K562 (cell line): ENCODE results near the gene PSMA2. TPM values are rescaled to one million over a fixed set of nuclear protein-coding genes. Genes with fewer than 3 reads are reported as not detected.

Experiments
- CHD1 ChIP-seq: fragments of 200-600 bp; sonication (generic); IDR thresholded peaks from one replicate; pipeline ENCODE4 v1.6.1; 2012; ENCODE audit warnings: mild to moderate bottlenecking, moderate library complexity, low read length, inconsistent platforms
- FOXJ3 ChIP-seq: sonication (generic); formaldehyde crosslinking; IDR thresholded peaks from 2 replicates; pipeline ENCODE4 v1.4.0; 2020; ENCODE audit warnings: mild to moderate bottlenecking, missing genetic modification reagents
- FOXM1 ChIP-seq, 2 experiments: fragments of 450-650 bp in 1 of 2; sonication (generic) in 1 of 2; formaldehyde crosslinking in 1 of 2; IDR thresholded peaks; 2 replicates each; pipeline versions ENCODE4 v1.6.1 to v1.9.0; 2017 to 2022; ENCODE audit warnings: low read depth in 2 of 2, mild to moderate bottlenecking in 2 of 2, missing genetic modification reagents in 1 of 2, moderate library complexity in 1 of 2
- GABPB1 ChIP-seq: sonication (generic); formaldehyde crosslinking; IDR thresholded peaks from 2 replicates; pipeline ENCODE4 v1.8.0; 2022; ENCODE audit warnings: mild to moderate bottlenecking, missing genetic modification reagents
- HMG20A ChIP-seq: fragments of 450-650 bp; formaldehyde crosslinking; conservative IDR thresholded peaks from 2 replicates; pipeline ENCODE4 v1.4.0; 2020; ENCODE audit warnings: mild to moderate bottlenecking, mixed read lengths
- LARP7 ChIP-seq: fragments of 450-650 bp; IDR thresholded peaks from 2 replicates; pipeline ENCODE4 v1.6.1; 2016
- MCM5 ChIP-seq: fragments of 450-650 bp; IDR thresholded peaks from 2 replicates; pipeline ENCODE4 v1.6.1; 2016; ENCODE audit warnings: low read depth
- MNT ChIP-seq, 2 experiments: fragments of 450-650 bp; conservative IDR thresholded peaks; 2 replicates each; pipeline ENCODE4 v1.6.1; 2017; ENCODE audit warnings: mild to moderate bottlenecking in 2 of 2, moderate library complexity in 2 of 2
- MTF1 ChIP-seq: fragments of 250-450 bp; sonication (Bioruptor Pico); IDR thresholded peaks from 2 replicates; pipeline ENCODE4 v1.9.0; 2021; ENCODE audit warnings: moderate library complexity, mild to moderate bottlenecking, inconsistent platforms, borderline replicate concordance
- POLR2AphosphoS5 ChIP-seq: IDR thresholded peaks from 2 replicates; pipeline ENCODE4 v1.6.1; 2011; ENCODE audit warnings: mild to moderate bottlenecking, low read depth, low read length, moderate library complexity; ENCODE audit not compliant: control insufficient read depth, insufficient read depth
- POLR2H ChIP-seq: IDR thresholded peaks from 2 replicates; pipeline ENCODE4 v1.6.1; 2016; ENCODE audit warnings: missing genetic modification characterization, low read depth, mild to moderate bottlenecking, control low read depth, missing compliant biosample characterization, moderate library complexity
- SAFB ChIP-seq: fragments of 200-400 bp; formaldehyde crosslinking; IDR thresholded peaks from 2 replicates; pipeline ENCODE4 v1.6.1; 2017; ENCODE audit warnings: low read depth, low read length, borderline replicate concordance
- SOX6 ChIP-seq: fragments of 450-650 bp; IDR thresholded peaks from 2 replicates; pipeline ENCODE4 v1.6.1; 2014; ENCODE audit warnings: mild to moderate bottlenecking
- TOE1 ChIP-seq, 2 experiments: fragments of 450-650 bp in 1 of 2; sonication (generic) in 1 of 2; formaldehyde crosslinking in 1 of 2; IDR thresholded peaks; 2 replicates each; pipeline versions ENCODE4 v1.7.1 to v1.8.0; 2016 to 2022; ENCODE audit warnings: borderline replicate concordance in 2 of 2, mild to moderate bottlenecking in 2 of 2, antibody characterized with exemption in 1 of 2, inconsistent platforms in 1 of 2, low read depth in 1 of 2, missing genetic modification reagents in 1 of 2, moderate library complexity in 1 of 2
- TRIM25 ChIP-seq: fragments of 450-650 bp; IDR thresholded peaks from 2 replicates; pipeline ENCODE4 v1.7.0; 2016; ENCODE audit warnings: borderline replicate concordance
- ZKSCAN1 ChIP-seq: fragments of 150-350 bp; IDR thresholded peaks from 2 replicates; pipeline ENCODE4 v1.6.1; 2016; ENCODE audit warnings: low read depth, low read length
- ZNF140 ChIP-seq: fragments of 250-450 bp; sonication (Bioruptor Pico); IDR thresholded peaks from 2 replicates; pipeline ENCODE4 v1.8.0; 2021; ENCODE audit warnings: moderate library complexity, mild to moderate bottlenecking, inconsistent platforms
- ZNF324 ChIP-seq: fragments of 250-450 bp; sonication (Bioruptor Pico); IDR thresholded peaks from 2 replicates; pipeline ENCODE4 v1.4.0; 2020; ENCODE audit warnings: mild to moderate bottlenecking
- polyA plus RNA-seq, 8 experiments: library from polyadenylated mRNA; depleted of rRNA in 4 of 8; stranded (reverse) in 5 of 8; unstranded in 3 of 8; fragments of >200 nt; fragmentation: Nextera tagmentation in 2 of 8; fragmentation: Illumina TruSeq in 1 of 8; extraction: Ambion mirVana in 2 of 8; extraction: Trizol in 1 of 8; gene quantifications; 2 replicates each; pipeline versions ENCODE4 v1.2.1 to v1.2.3, GENCODE V29; 2011 to 2014; ENCODE audit warnings: inconsistent platforms in 1 of 8, missing spikeins in 1 of 8
- total RNA-seq, 7 experiments: library from RNA; depleted of rRNA in 6 of 7; stranded (reverse); fragments of >200 nt in 6 of 7; fragmentation: Illumina TruSeq in 2 of 7; extraction: Trizol in 2 of 7; gene quantifications; 2 replicates each; pipeline versions ENCODE4 v1.2.1 to v1.2.3, GENCODE V29; 2011 to 2021; ENCODE audit warnings: low replicate concordance in 1 of 7
- TF ChIP-seq, protein P1 (sequence below): fragments of 250-450 bp; sonication (Bioruptor Pico); IDR thresholded peaks from 2 replicates; pipeline ENCODE4 v1.8.0; 2021; ENCODE audit warnings: moderate library complexity, mild to moderate bottlenecking, inconsistent platforms
- TF ChIP-seq, protein P2 (sequence below): fragments of 450-650 bp; formaldehyde crosslinking; IDR thresholded peaks from 2 replicates; pipeline ENCODE4 v1.4.0; 2020; ENCODE audit warnings: mild to moderate bottlenecking, moderate library complexity

Gene PSMA2
- total and polyA plus RNA-seq, 9 of the 15 experiments (the other 6 are each of a cell fraction or from before 2014, with no cell fraction given): 91.7 to 1,070 (median 213) TPM

DNA sequence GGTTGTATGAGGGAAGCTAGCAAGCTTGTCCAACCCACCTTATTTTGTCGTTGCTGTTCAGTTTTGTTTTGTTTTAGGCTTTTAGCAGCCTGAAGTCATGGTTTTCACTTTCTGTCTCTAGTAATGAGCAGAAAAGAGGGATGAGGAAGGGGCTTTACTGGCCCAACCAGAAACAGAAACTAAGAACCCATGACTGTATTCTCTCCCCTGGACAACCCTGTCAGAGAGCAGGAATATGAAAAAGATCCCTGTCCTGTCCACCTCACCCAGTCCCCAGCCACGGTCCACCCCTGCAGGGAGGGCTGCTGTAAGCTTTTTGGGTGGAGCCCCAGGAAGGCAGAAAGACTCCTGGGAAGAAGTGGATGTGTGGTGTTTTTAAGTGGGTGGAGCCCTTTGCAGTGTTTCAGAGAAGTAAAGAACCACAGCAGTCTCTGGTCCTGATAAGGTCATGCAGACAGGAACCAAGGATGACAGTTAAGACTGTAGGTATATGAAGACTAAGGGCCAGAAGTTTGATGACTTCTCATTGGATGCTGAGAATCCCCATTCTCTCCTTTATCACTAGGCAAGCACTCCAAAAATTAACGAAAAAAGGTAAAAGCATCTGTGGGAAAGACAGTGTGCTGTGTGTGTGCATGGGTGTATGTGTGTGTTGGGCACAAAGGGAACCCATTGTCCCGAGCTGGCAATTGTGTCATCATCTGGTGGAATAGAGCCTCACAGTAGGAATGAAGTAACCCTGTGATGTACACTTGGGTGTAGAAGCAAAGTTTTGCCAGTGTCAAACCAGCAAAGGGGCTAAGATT lies 14.1 kb upstream of the PSMA2 start (continued):
- TF ChIP-seq CHD1 (no peak), TRIM25 (no peak), POLR2H (peak; percentile 30; the same call in 1 of the 2 replicates), FOXJ3 (CRISPR knock-in tag) (no peak), FOXM1 (IDR thresholded peaks at IDR 0.05; ENCODE audit: low read depth) (no peak), FOXM1 (CRISPR knock-in tag; IDR thresholded peaks at IDR 0.05; ENCODE audit: low read depth) (no peak), ZNF324 (no peak), SOX6 (peak; percentile 64), LARP7 (no peak), MTF1 (CRISPR knock-in tag) (no peak), ZKSCAN1 (no peak), ZNF140 (CRISPR knock-in tag) (no peak), MNT (conservative IDR thresholded peaks at IDR 0.05) (peak in 1 of 2 experiments; percentile 40; a peak in 1 of 4 replicates), MCM5 (no peak), HMG20A (CRISPR knock-in tag) (no peak), POLR2AphosphoS5 (peak; percentile 39; the same call in 1 of the 2 replicates), GABPB1 (CRISPR knock-in tag) (no peak), SAFB (no peak), TOE1 (IDR thresholded peaks at IDR 0.05; ENCODE audit: borderline replicate concordance) (no peak), TOE1 (CRISPR knock-in tag; IDR thresholded peaks at IDR 0.05; ENCODE audit: borderline replicate concordance, low read depth) (no peak)
- TF ChIP-seq, protein P1, sequence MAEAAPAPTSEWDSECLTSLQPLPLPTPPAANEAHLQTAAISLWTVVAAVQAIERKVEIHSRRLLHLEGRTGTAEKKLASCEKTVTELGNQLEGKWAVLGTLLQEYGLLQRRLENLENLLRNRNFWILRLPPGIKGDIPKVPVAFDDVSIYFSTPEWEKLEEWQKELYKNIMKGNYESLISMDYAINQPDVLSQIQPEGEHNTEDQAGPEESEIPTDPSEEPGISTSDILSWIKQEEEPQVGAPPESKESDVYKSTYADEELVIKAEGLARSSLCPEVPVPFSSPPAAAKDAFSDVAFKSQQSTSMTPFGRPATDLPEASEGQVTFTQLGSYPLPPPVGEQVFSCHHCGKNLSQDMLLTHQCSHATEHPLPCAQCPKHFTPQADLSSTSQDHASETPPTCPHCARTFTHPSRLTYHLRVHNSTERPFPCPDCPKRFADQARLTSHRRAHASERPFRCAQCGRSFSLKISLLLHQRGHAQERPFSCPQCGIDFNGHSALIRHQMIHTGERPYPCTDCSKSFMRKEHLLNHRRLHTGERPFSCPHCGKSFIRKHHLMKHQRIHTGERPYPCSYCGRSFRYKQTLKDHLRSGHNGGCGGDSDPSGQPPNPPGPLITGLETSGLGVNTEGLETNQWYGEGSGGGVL (CRISPR knock-in tag): no peak
- TF ChIP-seq, protein P2, sequence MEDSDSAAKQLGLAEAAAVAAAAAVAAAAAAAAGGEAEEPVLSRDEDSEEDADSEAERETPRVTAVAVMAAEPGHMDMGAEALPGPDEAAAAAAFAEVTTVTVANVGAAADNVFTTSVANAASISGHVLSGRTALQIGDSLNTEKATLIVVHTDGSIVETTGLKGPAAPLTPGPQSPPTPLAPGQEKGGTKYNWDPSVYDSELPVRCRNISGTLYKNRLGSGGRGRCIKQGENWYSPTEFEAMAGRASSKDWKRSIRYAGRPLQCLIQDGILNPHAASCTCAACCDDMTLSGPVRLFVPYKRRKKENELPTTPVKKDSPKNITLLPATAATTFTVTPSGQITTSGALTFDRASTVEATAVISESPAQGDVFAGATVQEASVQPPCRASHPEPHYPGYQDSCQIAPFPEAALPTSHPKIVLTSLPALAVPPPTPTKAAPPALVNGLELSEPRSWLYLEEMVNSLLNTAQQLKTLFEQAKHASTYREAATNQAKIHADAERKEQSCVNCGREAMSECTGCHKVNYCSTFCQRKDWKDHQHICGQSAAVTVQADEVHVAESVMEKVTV (CRISPR knock-in tag): no peak
